Activated CD8-positive, alpha-beta memory T cell treated with anti-CD3 and anti-CD28 coated beads, Interleukin-2, amount 50 U/mL, for 24 hours (primary cell): ENCODE data around the gene PRRT1.
"Not testable (repeated sequence)": the region's sequence is repeated elsewhere in the genome, so short reads cannot be mapped to it uniquely, and the experiment has no call there.

Experiments used
- DNase-seq: peaks from one replicate; pipeline ENCODE4 v3.0.0-alpha.2; 2020; ENCODE audit errors: extremely low read depth

The PRRT1 gene

DNA sequence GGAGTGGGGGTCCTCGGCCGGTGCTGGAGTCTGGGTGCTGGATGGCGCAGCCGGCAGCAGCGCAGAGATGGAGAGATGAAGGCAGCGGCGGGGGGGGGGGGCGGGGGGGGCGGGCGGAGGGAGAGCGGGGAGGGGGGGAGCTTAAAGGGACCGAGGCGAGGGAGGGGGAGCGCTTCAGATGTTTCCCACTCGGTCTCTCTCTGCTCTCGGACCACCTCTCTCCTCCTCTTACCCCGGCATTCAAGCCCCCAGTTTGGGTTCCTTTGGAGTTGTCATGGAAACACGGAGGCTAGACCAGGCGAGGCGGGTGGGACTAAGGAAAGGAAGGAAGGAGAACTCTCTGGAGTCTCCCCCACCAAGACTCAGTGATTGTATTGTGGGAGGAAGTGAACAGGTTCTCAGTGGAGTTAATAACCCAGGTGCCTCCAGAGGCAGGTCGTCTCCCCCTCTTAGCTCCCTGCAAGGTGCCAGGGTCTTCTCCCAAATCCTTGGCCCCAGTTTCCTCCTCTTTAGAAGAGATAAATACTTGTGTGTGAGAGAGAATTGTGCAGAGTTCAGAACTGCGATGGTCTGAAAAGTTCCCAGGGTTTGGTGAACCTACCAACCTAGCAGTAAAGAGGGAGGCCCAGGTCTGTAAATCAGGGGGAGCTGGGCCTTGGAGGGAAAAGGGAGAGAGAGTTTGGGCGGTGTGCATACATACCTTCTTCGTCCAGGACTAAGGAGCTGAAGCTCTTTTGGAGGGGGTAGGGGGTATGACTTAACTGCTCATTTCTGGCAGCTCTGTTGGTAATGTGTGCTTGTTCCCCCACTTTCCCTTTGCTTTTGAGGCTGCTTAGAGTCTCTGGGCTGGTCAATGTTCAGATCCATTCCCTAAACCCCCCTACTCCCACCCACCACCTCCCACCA lies at the start of gene PRRT1:
TSS of gene PRRT1 (minus strand) at position 77 of the 906 bp plus-strand sequence. CDS start 112 bp downstream, outside the sequence.
- no peak for DNase-seq

DNA sequence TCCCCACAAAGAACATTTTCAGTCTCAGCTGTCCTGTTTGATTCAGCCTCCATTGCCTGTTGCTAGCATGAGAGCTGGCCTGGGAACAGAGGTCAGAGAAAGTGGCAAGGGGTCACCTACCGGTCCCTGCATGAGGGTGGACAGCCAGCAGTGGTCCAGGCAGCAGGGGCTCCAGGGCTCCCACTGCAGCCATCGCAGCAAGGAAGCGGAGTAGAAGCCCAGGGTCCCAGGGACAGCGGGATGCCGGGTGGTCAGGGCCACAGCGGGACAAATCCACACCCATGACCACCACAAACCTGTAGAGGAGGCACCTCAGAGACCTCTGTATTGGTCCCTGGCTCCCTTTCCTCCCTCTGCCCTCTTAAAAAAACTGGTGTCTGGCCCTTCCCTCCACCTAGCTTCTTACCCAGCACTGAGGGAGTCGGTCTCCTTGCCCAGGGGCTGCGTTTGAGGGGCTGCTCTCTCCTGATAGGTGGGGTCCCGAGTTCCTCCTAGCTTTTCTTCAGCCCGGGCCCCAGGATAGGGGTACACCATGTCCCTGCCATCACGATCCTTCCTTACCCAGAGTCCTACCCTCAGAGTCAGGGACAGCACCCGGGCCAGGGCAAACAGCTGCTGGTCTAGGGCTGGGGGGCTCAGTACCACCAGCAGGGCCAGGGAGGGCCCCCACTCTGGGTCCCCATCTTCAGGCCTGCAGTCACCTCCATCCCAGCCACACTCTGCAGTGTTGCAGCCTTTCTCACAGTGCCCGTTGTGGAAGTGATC lies 49.2 kb upstream of the PRRT1 start:
- no peak for DNase-seq

DNA sequence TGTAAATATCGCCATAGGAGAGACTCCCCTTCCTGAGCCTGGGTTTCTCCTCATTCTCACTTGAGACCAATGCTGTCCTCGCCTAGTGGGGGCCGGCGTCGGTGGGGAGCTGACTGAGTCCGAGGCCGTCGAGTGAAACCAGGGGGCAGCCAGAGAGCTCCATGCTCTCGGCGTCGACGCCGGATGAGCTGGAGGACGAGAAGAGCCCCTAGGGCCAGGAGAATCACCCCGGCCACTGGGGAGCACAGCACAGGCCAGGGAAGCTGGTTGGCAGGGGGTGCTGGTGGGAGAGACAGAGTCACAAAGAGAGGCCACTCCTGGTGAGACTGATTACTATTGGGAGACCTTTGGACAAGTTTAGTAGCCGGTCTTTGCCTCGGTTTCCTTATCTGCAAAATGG lies 47.1 kb upstream of the PRRT1 start:
- DNase-seq: no peak

DNA sequence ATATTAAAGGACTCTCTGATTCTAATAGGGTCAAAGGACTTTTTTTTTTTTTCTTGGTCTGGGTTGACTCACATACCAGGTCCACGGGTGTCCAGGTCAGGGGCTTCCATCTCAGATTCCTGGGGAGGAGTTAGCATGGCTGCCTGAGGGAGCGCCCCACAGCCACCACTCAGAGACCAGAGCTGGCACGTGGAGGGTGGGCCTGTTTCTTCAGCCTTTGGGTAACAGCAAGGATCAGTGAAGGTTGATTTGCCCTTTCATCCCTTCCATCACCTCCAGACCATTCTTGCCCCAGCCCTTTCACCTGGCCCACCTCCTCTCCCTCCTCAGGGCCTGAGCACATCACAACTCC lies 46.6 kb upstream of the PRRT1 start:
- DNase-seq: no peak

DNA sequence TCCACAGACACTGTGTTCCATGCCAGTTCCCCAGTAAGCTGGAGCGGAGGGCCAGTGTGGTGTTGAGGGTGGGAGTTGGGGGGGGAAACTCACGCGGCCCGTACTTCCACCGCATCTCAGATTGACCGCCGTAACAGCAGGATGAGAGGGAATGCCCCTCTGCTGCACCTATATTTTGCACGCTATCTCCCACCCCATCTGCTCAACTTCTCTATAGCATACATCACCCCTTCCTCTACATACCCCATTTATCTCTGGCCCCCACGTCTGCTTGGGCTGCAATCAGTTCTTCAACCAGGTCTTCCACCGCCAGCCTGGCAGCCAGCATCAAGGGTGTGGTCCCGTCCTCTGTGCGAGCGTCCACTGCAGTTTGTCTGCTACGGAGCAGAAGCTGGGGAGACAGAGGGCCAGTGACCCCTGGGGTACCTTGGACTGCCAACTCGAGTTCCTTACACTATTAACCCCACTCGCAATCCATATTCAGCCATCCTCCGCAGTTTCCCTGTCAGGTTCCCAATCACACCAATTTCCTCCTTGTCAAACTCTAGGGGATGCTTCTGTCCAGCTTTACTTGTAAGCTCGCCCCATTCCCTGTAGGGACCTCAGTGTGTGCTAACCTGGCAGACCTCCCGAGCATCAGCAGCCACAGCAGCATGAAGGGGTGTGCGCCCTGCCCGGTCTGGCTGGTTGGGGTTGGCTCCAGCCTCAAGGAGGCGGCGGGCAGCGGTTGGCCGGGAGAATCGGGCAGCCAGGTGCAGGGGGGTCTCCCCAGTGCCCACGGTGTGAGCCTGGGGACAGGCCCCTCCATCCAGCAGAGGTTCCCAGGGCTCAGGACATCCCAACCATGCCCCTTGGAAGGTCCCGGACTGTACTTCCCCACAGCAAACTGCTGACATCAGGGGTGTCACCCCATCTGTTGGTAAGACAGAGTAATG lies 45.2 kb upstream of the PRRT1 start:
- DNase-seq: no peak

DNA sequence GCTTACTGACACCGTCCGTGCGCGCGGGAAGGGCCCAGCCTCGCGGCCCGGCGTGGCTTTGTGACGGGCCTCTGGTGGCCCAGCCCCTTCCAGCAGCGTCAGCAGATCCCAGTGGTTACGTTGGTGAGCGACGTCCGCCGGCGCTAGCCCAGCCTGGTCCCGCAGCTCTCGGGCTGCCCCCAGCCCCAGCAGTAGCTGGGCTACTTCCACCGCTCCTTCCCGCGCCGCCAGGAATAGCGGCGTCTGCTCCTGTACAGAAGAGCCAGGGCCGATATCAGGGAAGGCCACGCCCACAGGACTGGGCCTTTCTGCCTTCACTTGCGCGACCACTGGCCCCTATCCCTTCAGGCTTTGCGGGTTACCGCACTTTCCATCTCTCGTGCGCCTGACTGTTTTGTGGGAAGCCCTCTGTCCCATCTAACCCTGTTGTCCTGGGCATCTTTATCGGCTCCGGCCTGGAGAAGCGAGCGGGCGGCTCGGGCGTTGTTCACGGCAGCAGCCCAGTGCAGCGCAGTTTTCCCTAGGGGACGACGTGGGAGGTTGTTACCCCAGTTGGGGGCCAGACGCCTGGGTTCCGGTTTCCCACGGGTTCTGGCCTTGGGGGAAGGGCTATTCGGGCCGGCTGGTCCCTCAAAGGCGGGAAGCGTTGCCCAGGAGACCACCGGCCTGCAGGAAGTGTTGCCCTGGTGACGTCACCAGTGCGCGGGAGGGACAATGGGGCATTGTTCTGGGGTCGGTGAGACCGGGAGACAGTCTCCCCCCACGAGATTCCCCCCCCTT lies 44.4 kb upstream of the PRRT1 start:
- no peak for DNase-seq

DNA sequence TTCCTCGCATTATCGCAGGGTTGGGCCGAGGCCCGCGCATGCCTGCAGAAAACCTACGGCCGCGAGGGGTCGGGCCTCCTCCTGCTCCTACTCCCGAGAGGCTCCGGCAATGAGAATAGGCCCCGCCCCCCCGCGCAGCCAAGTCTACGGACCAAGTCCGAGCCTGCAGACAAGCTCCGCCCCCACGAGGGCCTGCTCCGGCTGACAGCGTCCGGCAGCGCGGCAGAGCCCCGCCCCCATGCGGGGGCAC lies 43.8 kb upstream of the PRRT1 start:
- DNase-seq: peak; percentile 100

DNA sequence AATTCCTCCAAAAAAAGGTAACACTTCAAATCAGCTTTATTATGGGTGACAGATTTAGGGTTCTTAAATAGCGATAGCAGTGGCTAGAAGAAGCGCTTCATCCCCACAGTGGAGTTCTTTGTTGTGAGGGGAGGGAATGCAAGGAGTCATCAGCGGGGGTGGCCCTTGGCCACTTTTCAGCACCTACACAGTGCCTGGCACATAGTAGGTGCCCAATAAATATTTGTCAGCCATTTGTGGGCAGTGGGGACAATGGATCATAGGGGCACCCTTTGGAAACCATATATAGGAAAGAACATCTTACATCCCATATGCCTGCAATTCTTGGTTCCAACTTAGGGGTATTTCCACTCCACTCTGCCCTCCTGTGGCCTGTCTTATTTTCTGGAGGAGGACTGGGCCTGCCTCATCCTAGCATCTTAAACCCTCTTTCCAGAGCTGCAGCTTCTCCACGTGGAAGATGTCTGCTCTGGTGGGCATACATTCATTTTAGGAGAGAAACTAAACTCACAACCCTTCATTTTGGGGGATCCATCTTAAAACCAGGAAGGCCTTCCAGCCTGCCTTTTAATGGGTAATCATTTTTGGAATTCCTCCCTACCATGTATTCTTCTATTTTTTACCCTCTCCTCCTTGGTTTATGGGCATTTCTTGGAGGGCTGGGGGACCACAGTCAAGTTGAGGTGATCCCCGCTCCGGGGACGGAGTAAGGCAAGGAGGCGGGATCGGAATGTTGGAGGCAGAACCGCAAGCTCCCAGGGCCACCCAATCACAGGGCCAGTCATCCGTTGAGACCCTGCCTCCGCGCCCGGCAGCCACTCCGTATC lies 43.3 kb upstream of the PRRT1 start:
- DNase-seq: no peak

DNA sequence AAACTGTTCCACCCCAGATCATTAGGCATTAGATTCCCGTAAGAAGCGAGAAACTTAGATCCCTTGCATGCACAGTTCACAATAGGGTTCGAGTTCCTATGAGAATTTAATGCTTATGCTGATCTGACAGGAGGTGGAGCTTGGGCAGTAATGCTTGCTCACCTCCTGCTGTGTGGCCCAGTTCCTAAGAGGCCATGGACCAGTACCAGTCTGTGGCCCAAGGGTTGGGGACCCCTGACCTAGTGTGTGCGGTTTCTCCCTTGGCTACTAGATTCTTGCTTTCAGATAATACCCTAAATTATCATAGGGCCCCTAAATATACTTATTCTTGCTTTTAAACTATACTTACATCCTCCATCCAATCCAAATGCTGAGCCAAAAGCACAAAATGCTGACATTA lies 42.6 kb upstream of the PRRT1 start:
- DNase-seq: no peak

DNA sequence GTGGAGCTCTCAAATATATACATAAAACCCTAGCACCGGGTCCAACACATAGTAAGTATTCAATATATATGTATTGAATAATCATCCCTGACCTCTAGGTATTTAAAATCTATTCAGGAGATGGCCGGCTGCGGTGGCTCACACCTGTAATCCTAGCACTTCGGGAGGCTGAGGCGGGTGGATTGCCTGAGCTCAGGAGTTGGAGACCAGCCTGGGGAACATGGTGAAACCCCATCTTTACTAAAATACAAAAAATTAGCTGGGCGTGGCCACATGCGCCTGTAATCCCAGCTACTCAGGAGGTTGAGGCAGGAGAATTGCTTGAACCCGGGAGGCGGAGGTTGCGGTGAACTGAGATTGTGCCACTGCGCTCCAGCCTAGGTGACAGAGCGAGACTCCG lies 41.4 kb upstream of the PRRT1 start:
- not testable (repeated sequence) for DNase-seq

DNA sequence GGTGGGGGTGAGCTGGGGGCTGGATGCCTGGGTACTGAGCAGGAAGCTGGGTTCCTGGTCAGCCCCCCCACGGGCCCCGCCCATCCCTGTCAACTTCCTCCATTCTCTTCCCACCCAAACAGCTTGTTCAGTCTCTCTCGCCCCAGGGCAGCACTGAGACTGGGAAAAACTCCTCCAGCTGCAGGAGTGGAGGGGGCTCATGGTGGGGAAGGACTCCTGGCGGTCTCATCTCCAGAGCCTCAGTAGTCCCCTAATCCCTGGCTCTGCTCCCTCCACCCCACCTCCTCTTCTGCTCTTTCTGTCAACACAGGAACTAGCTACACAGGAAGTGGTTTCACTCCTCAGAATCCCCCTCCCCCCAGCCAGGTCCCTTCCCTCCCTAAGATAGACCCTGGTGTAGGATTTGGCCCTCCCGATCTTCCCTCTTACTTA lies 40.9 kb upstream of the PRRT1 start, which contains the start of gene GPSM3:
TSS of gene GPSM3 (minus strand) at position 36 of the 432 bp plus-strand sequence. CDS start 130 bp downstream, outside the sequence.
- DNase-seq: no peak

DNA sequence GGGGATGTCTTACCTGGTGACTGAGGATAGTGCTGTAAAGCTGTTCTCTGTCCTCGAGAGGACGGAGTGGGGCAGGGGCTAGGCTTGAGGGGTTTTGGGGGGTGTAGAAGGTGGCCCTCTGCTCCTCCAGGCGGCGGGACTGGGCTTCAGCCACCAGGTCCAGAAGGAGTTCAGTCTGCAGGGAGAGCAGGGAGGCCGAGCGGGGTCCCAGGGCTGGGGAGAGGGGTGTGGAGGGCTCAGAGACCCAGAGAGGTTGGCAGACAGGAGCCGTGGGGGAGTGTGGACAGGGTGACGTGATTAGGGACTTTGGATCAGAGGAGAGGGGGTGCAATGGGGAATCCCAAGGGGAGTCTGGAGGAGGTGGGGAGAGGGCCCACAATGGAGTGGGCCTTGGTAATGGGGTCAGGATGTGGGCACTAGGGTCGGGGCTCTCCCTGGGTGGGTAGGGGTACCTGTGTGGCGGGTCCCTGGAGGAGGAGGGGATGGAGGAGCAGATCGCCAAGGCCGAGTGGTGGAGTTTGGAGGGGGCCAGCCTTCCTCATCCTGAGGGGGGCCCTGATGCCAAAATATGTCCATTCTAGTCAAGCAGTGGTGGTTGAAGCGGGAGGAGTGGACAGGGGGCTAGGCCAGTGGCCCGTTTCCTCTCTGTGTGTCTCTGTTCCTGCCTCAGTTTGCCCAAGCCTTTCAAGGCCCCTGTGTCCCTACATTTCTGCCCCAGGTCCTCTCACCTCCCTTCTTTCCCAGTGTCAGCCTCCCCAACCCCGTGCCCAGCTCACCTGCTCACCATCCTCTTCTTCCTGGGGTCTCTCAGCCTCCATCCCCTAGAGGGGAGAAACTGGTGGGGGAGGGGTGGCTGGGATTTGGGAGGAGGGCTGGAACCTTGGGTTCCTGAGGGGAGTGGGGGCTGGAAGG lies 40.2 kb upstream of the PRRT1 start:
- DNase-seq: no peak

DNA sequence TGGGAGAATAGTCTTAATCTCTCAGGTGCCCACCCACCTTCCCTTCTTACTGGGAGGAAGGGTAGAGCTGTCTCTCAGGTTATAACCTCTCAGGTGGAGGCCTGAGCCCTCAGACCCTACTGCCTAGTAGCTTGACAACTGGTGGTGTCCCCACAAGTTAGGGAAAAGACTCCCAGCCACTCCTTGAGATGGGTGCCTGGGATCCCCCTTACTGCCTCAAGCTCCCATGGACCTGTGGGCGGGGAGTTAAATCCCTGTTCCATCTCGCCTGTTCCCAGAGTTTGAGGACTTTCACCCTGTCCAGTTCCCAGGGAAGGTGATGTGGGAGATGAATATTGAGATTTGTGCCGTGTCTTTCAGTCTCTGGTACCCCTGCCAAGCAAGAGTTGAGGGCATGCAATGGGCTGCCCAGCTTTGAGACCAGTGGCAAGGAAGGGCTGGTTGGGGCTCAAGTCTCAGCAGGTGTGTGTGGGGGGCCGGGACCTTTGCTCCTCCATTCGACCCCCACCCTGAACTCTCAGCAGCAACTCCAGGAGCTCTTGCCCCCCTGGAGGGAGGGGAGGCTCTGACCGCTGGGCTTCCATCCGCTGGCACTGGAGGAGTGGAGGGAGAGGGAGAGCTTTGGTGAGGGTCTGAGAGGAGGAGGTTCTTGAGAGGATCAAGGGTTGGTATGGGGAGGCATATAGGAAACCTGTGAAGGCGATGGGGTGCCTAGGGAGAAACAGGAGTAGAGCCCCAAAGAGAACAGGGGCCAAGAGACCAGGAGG lies 39.4 kb upstream of the PRRT1 start:
- no peak for DNase-seq

DNA sequence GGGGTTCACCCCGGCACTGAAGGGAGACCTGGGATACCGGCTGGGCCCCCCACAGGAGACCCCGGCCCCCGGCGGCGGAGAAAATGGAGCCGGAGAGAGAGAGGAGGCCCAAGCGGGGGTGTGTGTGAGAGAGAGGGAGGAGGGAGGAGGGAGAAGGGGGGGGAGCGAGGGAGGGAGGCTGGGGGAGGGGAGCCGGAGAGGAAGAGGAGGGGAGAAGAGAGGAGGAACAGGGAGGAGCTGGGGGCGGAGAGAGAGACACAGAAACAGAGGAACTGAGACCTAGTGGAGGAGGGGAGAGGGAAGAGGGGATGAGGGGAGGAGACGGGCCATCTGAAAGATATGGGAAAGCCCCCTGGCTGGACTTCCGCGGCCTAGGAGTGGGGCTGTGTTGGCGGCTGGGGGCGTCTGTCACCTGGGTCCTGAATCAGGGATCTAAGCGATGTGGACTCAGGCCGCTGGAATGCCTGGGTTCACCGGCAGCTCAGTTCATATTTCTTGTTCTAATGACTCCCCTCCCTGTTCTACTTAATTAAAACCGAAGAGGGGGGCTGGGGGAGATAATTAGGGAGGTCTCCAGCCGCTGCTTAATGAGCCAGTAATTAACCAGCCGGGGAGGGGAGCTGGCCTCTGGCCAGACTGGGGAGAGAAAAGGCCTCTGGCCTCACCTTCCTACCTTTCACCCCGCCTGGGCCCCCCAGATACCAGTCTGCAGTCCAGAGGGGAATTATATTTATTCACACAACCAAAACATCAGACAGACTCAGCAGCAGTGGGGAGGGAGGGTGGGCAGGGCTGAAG lies 38.5 kb upstream of the PRRT1 start, which contains the start of gene PBX2:
TSS of gene PBX2 (minus strand) at position 149 of the 798 bp plus-strand sequence. CDS start 287 bp downstream, outside the sequence.
- DNase-seq: no peak

DNA sequence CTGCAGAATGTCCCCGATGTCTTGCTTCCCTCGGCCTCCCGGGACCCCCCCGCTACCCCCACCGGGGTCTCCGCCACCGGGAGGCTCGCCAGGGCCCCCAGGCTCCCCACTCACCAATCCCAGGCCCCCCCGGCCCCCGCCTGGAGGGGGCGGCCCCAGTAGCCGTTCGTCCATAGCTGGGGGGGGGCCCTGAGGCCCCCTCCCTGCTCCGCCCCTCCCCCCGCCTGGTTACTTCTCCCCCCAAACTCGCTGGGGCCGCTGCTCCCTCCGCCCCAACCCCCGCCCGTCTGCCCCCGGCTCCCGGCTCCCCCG lies 38.0 kb upstream of the PRRT1 start:
- no peak for DNase-seq

DNA sequence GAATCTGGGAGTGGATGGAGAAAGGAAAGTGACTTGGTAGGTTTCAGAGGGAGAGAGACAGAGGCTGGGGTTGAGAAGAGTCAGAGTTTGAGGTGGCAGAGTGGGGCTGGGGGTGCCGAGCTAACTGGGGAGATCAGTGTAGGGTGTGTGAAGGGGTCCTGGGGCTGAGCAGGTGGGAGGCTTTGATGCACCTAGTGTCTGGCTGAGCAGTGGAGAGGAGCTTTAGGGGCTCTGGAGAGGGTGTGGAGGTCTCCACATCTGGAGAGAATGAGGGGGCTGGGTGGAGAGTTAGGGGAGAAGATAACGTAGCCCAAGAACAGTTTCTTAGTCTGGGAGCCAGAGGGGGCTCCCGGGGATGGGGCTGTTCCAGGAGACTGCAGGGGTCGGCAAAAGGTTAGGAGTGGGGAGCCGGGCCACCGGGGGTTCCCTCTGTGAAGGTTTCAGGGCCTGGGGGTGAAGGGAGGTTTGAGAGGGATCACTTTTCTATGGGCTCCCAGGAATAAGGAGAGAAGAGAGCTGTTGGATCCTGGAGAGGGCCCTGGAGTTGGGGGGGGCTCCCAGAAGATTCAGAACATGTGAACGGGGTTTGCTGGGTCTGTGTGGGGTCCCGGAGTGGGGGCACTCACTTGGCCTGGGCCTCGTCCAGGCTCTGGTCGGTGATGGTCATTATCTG lies 37.5 kb upstream of the PRRT1 start:
- DNase-seq: no peak

DNA sequence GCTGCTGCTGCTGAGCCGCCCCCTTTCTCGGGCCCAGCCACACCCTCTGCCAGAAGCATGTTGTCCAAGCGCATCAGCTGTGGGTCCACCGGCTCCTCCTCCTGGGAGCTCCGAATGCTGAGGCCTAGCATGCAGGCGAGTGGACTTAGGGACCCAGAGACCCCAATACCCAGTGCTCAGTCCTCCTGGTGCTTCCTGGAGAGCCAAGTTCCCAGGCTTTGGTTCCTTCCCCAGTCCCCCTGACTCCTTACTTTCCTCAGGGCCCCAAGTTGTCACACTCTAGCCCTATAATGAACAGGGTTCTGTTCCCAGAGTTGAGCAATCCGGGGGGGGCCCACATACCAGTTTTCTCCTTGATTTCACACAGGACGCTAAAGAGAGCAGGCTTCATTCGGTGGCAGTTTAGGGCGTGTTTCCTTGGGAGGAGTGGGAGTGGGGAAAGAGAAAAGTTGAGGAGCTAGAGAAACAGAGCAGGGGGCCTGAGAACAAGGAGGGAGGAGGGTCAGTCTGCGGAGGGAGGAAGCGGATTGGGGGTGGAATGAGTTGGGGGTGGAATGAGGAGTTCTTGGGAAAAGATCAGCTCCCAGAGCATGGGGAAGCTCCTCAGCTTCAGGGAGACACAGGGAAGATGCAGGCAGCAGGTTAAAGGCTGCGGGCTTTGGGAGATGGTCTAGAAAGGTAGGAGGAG lies 36.8 kb upstream of the PRRT1 start:
- no peak for DNase-seq
